ENCODE data around the gene ZNF608. TPM values are rescaled to one million over a fixed set of nuclear protein-coding genes. Genes with fewer than 3 reads are reported as not detected.

ZNF608 gene
- polyA plus RNA-seq, 1 donor (not counting 4 experiments of a cell fraction or from before 2014, with no cell fraction given): 1.1 TPM

DNA sequence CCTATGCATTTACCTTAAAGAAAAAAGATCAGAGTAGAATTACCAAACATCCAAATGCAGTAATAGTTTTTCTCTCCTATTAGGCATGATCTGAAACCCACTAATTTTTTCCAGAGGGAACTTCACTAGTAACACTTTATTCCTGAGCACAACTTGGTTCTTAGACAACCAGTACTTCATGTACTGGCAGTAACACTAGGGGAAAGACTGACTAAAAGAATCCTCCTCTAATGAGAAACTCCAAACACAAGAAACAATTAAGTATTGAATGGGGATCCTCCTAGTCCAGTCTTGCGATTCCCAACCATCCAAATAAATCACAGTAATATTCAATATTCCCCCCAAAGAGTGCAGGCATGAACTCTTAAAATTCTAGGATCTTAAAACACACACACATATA is 48.9 kb downstream of the ZNF608 start:
- dilution Hi-C loops (cut with MboI; ENCODE audit: extremely low pct_ligation_motif_present, low sequenced_read_pairs): no loop called here
- Histone ChIP-seq H3K27ac (ENCODE audit: control insufficient read depth, insufficient read depth, low read length) (no peak overlapping the region), H3K27me3 (ENCODE audit: control insufficient read depth, extremely low read depth, insufficient read depth, low read length) (no peaks in the 10 kb centered on the region), H2AFZ (ENCODE audit: control insufficient read depth, low read length) (no peak overlapping the region), H3K36me3 (ENCODE audit: control insufficient read depth in 2 of 2, extremely low read depth in 1 of 2, insufficient read depth in 2 of 2, low read length in 2 of 2) (no peaks in the 10 kb centered on the region), H4K20me1 (ENCODE audit: control insufficient read depth, extremely low read depth, insufficient read depth, low read length) (no peaks in the 10 kb centered on the region), H3K4me2 (ENCODE audit: control insufficient read depth, extremely low read depth, insufficient read depth, low read depth, low read length) (no peak overlapping the region), H3K4me1 (ENCODE audit: control insufficient read depth, extremely low read depth, insufficient read depth, low read length) (no peaks in the 10 kb centered on the region), H3K9me3 (ENCODE audit: control insufficient read depth, low read depth, low read length) (no peaks in the 10 kb centered on the region), H3K79me2 (ENCODE audit: control insufficient read depth, insufficient read depth, low read length) (no peaks in the 10 kb centered on the region), H3K9me1 (ENCODE audit: control insufficient read depth, extremely low read depth, insufficient read depth, low read length) (no peaks in the 10 kb centered on the region), H3K9ac (ENCODE audit: control insufficient read depth, extremely low read depth, insufficient read depth, low read length) (no peak overlapping the region), H3K4me3 (ENCODE audit: control insufficient read depth in 2 of 3, extremely low read depth in 1 of 3, insufficient read depth in 2 of 3, low read depth in 1 of 3, low read length in 3 of 3) (no peak overlapping the region)
- TF ChIP-seq, protein P1, sequence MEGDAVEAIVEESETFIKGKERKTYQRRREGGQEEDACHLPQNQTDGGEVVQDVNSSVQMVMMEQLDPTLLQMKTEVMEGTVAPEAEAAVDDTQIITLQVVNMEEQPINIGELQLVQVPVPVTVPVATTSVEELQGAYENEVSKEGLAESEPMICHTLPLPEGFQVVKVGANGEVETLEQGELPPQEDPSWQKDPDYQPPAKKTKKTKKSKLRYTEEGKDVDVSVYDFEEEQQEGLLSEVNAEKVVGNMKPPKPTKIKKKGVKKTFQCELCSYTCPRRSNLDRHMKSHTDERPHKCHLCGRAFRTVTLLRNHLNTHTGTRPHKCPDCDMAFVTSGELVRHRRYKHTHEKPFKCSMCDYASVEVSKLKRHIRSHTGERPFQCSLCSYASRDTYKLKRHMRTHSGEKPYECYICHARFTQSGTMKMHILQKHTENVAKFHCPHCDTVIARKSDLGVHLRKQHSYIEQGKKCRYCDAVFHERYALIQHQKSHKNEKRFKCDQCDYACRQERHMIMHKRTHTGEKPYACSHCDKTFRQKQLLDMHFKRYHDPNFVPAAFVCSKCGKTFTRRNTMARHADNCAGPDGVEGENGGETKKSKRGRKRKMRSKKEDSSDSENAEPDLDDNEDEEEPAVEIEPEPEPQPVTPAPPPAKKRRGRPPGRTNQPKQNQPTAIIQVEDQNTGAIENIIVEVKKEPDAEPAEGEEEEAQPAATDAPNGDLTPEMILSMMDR (optimal IDR thresholded peaks at IDR 0.05 in 1 of 3, IDR thresholded peaks at IDR 0.05 in 1 of 3, conservative IDR thresholded peaks at IDR 0.05 in 1 of 3; ENCODE audit: extremely low read depth in 1 of 3, insufficient read depth in 2 of 3, low read length in 3 of 3): no peak
- TF ChIP-seq EZH2 (IDR thresholded peaks at IDR 0.05; ENCODE audit: low read length): no peak
- FAIRE-seq (no peak), DNase-seq (ENCODE audit: low read depth, low spot score) (no peak)

DNA sequence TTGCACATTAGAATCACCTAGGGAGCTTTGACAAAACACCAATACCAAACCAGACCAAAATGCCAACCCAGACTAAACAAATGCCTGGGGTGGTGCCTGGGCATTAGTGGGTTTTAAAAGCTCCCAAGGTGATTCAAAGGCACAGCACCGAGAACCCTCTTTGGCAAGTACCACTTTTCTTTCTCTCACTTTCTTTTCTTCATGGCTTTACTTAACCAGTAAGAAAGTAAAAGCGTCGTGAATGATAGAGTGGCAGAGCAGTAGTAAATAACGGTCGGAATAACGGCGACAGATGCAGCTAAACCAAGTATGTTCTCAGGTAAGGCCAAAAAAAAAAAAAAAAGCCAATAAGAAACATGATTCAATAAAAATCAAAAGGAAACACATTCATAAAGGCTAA is 49.5 kb downstream of the ZNF608 start:
- Histone ChIP-seq H3K4me1 (ENCODE audit: control insufficient read depth, extremely low read depth, insufficient read depth, low read length) (no peaks in the 10 kb centered on the region), H3K4me3 (ENCODE audit: control insufficient read depth in 2 of 3, extremely low read depth in 1 of 3, insufficient read depth in 2 of 3, low read depth in 1 of 3, low read length in 3 of 3) (no peak overlapping the region), H3K79me2 (ENCODE audit: control insufficient read depth, insufficient read depth, low read length) (no peaks in the 10 kb centered on the region), H3K4me2 (ENCODE audit: control insufficient read depth, extremely low read depth, insufficient read depth, low read depth, low read length) (no peak overlapping the region), H3K9me3 (ENCODE audit: control insufficient read depth, low read depth, low read length) (no peaks in the 10 kb centered on the region), H4K20me1 (ENCODE audit: control insufficient read depth, extremely low read depth, insufficient read depth, low read length) (no peaks in the 10 kb centered on the region), H3K9ac (ENCODE audit: control insufficient read depth, extremely low read depth, insufficient read depth, low read length) (no peak overlapping the region), H3K27me3 (ENCODE audit: control insufficient read depth, extremely low read depth, insufficient read depth, low read length) (no peaks in the 10 kb centered on the region), H2AFZ (ENCODE audit: control insufficient read depth, low read length) (no peak overlapping the region), H3K9me1 (ENCODE audit: control insufficient read depth, extremely low read depth, insufficient read depth, low read length) (no peaks in the 10 kb centered on the region), H3K27ac (ENCODE audit: control insufficient read depth, insufficient read depth, low read length) (no peak overlapping the region), H3K36me3 (ENCODE audit: control insufficient read depth in 2 of 2, extremely low read depth in 1 of 2, insufficient read depth in 2 of 2, low read length in 2 of 2) (no peaks in the 10 kb centered on the region)
- TF ChIP-seq EZH2 (IDR thresholded peaks at IDR 0.05; ENCODE audit: low read length): no peak
- TF ChIP-seq, protein P1 (optimal IDR thresholded peaks at IDR 0.05 in 1 of 3, IDR thresholded peaks at IDR 0.05 in 1 of 3, conservative IDR thresholded peaks at IDR 0.05 in 1 of 3; ENCODE audit: extremely low read depth in 1 of 3, insufficient read depth in 2 of 3, low read length in 3 of 3): no peak
- no peak for FAIRE-seq
- dilution Hi-C loops (cut with MboI; ENCODE audit: extremely low pct_ligation_motif_present, low sequenced_read_pairs): no loop called here
- DNase-seq (ENCODE audit: low read depth, low spot score): no peak
